HG02852 (cell line): ENCODE measurements around the gene YPEL5.
A peak's percentile ranks its signal among the peaks of the same experiment; 100 is the strongest.

Experiments used
- ATAC-seq: cut with Tn5 transposase; IDR thresholded peaks from one replicate; pipeline ENCODE4 v1.9.1; 2021; ENCODE audit warnings: mild to moderate bottlenecking, moderate library complexity; ENCODE audit not compliant: unreplicated experiment

Gene YPEL5

DNA sequence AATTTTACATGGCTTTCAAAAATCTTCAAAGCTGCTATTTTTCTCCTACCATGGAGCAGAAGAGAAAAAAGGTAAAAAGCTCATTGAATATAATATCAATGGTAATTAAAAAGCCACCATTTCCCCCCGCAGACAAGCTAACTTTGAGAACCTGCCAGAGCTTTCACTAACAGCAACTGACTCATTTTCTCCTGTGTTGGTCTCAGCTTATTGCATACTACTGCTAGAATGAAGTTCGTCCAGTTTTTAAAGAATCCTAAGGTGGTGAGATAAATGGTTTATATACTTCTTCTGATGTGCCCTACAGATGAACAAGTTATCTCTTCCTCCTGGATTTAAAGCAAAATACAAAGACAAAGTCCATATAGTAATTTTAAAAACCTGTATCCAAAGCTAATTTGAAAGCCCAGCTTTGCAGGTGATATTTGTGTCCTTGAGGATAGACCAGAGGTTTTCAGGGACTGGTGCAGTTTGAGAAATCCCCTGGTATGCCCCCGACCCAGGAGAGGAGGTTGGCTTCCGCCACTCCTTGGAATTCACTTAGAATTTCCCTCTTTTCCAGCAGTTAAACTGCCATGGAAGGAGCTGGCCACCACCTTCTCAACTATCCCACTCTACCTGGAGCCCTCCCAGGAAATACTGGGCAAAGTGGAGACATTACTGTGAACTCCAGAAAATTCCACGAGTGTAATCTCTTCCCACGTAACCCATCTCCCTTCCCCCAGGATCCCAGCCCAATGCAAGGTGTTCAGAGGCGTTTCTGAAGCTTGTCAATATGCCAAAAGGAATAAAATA, 17.5 kb downstream of the YPEL5 start:
- no peak for ATAC-seq

DNA sequence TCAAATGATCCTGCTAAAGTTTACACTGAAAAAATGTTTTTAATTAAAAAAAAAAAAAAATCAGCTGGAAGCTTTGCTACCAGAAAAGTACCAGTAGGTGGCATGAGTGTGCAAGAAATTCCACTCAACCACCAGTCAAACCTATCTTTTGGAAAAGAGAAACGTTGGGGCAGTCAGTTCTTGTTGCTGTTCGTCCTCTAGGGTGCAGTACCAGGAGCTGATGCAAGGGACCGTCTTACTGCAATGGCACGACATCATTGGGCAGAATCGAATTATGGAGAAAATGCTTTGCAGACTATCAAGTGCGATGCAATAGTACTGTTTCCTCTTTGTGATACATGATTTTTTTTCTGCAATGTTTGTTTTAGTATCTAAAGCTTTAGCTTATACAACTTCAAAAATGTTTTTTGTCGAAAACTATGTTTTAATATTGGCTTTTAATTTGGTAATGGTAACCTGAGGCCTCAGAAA, 18.3 kb downstream of the YPEL5 start:
- peak; percentile 83 for ATAC-seq

DNA sequence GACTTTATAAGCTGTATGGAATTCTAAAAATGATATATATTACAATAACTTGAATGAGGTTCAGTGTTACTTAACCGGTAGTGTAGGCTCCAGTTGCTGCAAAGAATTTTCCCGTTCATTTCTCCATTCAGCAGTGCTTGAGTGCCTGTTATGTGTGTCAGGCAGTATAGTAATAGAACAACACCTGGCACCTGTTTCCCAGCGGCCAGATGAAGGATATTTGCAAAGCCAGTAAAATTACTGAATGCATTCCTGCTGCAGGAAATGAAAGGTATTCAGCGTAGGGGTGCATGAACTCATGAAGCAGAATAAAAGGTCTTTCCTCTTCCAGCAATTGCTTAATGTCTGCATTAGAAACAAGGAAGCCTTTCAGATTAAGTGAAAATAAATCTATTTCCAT, 18.8 kb downstream of the YPEL5 start:
- ATAC-seq = no peak

DNA sequence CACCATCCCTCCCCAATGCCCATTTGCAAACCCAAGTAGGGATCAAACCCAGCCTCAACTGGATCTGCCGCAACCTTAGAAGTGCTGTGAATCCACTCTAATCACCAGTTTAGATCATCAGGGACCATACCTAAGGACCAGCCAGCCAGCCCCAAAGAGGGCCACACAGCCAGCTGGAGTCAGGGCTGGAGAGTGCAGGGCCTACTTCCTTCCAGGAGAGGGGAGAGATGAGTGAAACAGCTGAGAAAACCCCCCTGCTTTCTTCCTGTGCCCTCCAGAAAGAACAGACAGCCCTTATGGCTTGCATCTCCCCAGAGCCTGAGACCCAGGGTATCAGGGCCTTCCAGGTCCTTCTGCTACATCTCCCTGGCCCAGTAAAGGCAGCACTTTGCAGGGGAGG, 25.8 kb downstream of the YPEL5 start:
- ATAC-seq = no peak

DNA sequence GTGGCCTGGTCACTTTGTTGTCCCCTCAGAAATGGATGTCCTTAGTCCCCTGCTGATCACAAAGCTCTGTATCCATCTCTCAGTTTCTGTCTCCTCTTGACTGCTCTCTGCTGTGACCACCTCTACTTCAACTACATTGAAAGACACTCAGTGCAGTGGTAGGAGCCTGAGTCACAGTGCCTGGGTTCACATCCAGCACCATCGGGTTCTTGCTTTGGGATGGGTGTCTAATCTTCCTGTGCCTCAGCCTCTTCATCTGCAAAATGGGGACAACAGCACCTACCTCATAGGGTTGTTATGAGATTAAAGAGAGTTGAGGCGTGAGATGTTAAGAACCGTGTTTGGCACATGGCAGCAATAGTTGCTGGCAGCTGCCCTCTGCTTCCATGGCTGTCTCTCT, 30.6 kb downstream of the YPEL5 start:
- ATAC-seq = no peak

DNA sequence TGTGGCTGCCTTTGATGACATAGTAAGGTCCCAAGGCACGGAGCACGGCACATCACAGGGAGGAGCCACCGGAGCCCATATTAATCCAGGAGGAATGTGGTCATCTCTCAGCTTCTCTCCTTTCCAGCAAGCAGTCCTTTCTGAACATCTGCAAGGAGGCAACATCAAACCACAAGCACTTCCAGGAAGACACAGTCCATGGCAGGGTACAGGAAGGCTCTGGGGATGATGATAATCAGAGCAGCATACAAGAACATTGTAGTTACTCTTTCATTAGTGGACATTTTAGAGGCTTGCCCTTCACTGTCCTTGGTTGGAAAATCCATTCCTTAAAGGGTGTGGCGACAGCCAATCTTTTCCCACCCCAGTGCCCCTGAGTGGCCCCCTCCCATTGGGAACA, 31.1 kb downstream of the YPEL5 start:
- no peak for ATAC-seq

DNA sequence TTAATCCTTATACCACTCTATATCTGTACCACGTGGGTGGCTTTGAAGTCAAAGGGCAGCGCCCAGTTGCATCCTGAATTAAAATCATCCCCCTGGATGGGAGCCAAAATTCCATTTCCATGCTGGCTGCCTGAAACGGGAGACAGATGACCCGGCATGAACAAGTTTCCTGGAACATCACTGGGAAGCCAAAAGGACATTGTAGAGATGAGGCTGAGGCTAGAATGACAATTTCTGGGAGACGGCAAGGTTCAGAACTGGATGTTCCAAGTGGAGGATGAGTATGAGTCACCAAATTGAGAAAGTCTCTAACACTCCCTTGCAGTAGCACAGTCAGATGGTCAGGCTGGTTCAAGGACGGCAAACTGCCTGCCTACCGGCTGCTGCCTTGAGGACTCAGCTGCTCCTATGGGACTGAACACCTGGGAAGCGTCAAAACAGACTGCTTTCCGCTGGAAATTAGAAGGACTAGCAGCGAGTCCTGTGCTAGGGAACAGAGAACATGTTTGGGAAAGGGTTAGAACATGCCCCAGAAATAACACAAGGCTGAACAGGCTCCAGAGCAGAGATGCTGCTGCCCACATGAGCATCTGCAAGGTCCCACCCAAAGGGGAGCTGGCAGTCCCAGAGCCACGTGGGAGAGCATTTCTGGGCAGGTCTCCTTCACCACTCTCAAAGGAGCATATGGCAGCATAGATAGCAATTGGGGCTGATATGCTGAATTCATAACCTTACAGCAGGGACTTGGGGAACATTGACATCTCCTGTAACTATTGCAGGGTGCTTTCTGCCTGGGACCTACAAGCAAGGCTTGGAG, 32.0 kb downstream of the YPEL5 start:
- ATAC-seq = no peak

DNA sequence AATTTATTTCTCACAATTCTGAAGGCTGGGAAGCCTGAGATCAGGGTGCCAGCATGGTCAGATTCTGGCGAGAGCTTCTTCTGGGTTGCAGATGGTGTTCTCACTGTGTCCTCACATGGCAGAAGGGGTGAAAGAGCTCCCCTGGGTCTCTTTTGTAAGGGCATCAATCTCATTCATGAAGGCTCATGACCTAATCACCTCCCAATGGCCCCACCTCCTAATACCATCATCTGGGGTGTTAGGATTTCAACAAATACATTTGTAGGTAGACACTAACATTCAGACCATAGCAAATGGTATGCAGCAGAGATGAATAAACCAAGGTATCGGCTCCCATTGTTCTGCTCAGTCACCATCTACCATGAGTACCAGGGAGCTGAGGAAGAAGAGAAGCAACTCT, 32.7 kb downstream of the YPEL5 start:
- no peak for ATAC-seq

DNA sequence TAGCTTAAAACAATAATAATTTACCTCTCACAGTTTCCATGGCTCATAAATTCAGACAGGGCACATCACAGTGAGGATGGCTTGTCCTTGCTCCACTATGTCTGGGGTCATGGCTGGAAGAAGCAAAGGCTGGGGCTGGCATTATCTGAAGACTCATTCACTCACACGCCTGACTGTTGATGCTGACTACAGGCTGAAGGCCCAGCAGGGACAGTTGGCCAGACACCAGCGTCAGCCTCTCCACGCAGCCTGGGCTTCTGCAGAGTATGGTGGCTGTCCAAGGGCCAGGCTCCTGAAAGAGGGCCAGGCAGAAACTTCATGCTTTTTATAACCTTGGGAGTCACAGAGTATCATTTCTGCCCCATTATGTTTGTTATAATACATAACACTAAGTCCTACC, 33.4 kb downstream of the YPEL5 start:
- no peak for ATAC-seq

DNA sequence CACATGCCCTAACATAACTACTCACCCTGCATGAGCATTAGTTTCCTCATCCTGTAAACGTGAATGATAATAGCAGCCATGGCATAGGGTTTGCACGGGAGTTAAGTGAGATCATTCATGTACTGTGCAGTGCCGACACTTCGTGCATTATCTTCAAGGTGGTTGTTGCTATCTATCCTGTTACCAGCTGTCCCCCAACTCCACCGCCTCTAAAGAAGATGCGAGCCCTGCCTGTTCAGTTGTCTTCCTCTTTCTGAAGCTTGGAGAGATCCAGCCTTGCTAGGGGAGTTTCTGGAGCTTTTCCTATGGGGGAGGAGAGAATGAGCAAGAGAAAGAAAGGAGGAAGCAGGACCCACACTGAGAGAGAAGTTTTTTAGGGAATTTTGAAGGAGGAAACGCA, 34.4 kb downstream of the YPEL5 start:
- ATAC-seq = no peak

DNA sequence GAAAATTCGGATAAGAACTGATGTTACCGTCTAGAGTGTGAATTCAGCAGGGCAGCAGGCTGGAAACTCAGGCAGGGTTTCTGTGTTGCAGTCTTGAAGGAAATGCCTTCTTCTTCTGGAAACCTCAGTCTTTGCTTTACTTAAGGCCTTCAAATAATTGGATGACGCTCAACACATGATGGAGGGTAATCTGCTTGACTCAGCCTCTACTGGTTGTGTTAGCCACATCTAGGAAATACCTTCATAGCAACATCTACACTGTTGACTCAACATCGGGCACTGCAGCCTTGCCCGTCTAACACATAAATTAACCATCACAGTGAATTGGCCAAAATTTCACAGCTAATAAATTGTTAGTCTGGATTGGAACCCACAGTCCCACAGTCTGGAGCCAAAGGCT, 37.2 kb downstream of the YPEL5 start:
- no peak for ATAC-seq

DNA sequence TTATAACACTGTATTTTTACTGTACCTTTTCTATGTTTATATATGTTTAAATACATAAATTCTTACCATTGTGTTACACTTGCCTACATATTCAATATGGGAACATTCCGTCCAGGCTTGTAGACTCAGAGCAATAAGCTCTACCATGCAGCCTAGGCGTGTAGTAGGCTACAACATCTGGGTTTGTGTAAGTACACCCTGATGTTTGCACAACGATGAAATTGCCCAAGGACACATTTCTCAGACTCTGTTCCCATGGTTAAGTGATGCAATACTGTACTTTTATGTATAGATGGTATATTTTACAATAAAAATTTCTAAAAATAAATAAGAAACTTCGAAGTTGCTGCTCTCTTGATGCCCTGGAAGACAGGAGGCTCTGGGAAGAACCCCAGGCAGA, 38.4 kb downstream of the YPEL5 start:
- no peak for ATAC-seq

DNA sequence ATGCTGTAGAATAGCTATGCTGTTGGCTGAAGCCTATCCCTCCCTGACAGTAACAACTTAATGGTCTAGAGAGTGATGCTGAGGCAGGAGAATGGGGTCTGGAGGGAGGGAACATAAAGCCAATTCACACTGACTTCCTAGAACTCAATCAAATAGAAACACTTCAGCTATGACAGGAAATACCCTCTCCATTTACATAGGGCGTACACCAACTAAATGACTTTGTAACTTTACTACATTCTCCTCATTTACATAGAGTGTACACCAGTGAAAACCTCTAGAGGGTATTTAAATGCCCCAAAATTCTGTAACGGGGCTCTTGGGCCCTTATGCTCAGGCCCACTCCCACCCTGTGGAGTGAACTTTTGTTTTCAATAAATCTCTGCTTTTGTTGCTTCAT, 41.5 kb downstream of the YPEL5 start:
- ATAC-seq = no peak

DNA sequence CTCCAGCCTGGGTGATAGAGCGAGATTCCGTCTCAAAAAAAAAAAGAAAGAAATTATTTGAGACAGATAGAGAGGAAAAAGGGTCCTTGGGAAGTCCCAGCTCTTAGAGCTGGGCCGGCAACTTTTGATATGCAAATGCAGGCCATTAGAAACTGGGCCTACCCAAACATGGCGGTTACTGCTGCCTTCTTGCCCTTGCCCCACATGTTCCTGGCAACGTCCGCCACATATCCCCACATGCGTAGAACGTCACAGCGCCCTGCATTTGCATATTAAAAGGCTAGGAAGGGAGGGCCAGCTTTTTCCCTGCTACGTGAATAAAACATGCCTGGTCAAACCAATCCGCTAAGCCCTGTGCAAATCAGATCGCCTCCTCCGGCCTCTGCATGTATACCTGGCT, 43.8 kb downstream of the YPEL5 start:
- ATAC-seq = no peak

DNA sequence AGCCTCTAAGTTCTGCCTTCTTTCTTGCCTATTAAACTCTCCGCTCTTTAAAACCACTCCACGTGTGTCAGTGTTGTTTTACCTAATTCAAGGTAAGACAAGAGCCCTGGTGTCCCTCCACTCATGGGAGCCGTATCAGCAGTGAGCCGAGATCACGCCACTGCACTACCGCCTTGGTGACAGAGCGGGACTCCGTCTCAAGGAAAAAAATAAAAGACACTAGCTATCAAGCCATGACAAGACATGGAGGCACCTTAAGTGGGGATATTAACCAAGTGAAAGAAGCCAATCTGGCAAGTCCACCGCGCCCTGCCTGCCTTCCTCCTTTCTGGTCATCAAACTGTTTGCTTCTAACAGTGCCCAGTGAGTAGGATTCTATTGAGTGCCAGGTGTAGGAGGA, 44.3 kb downstream of the YPEL5 start:
- ATAC-seq = no peak

DNA sequence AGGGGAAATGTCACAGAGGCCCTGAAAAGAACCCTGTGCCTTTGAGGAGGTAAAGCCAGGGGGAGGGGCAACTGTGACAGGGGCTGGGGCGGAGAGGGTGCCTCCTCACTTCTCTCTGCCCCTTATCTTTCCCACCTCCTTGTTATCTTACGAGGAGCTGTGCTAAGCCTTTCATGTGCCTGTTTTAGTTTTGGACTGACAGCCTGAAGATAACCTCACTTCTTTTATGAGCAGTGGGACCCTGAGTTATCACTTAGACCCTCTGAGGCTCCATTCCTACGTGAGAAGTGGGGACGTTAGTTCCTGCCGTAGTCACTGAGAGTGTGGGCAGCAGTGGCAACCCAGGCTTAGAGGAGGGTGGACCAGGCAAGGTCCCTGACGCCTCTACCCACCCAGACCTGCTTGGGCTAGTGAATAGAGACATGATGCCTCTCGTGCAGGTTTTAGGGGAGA, 45.0 kb downstream of the YPEL5 start:
- ATAC-seq = no peak

DNA sequence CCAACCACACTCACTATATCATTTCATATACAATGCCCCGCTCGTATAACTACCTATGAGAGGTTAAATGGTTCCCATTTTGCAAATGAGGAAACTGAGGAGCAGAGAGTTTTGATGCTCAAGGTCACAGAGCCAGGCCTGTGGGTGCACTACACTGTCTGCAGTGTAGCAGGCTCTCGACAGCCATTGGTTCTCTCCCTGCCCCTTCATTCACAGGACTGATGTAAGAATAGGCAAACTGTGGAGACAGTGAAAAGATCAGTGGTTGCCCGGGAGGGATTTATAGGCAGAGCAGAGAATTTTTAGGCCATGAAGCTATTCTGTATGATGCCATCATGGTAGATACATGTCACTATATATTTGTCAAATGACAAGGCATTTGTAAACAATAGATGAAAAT, 45.5 kb downstream of the YPEL5 start:
- ATAC-seq = no peak

DNA sequence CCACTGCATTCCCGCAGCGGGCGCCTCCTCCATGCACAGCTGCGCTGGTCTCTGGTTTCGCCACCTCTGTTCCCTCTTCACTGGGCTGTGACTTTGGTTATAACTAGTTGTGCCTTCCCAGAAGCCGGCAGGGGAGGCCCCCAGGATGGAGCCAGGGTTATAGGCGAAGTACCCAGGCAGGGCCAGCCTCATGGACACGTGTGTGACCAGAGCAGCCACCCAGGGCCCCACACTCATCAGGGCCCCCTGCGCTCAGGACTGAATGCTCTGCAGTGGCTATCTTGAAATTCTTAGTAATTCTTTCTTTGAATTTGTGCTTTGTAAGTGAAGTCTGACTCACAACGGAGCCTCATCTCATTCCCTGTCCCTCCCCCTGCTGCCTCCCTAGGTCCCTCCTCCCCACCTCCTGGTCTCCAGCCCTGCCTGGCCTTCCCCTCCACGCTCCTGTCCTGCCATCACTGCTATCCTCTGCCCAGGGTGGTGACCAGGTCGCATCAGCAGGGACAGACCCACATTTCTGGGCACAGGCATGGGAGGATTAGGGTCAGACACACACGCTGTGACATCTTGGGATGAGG, 46.4 kb downstream of the YPEL5 start:
- ATAC-seq = no peak

DNA sequence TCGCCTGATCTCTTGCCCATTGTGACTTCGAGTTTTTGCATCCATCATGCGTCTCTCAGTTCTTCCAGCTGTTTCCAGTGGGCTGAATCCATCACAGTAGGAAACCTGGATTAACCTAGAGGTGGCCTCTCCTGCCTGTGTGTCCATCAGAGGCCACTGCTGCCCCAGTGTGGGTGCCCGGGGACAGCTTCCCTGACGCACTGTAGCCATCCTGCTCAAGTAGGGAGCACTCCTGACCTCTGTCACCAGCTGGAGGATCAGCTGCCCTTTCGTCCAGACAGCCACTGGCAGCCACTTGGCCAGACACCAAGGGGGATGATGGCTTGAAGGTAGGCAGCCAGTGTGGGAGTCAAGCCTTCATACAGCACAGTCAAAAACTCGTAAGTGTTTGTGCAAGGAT, 47.6 kb downstream of the YPEL5 start:
- ATAC-seq = no peak

DNA sequence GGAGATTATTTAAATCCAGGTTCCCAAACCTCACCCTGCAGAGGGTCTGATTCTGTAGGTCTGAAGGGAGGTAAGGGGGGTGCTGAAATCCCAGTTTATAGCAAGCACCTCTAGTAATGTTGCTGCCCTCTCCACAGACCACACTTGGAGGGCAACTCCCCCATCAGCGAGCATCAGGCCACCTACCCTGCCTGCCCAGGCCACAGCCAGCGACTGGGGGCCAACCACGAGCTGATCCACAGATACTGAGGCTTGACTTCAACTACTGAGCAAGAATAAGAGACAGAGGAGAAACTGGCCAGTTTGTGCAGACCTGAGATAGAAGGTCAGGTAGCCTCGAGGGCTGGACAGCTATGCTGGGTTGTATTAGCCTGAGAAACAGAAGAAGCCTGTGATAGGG, 48.2 kb downstream of the YPEL5 start:
- ATAC-seq = no peak

DNA sequence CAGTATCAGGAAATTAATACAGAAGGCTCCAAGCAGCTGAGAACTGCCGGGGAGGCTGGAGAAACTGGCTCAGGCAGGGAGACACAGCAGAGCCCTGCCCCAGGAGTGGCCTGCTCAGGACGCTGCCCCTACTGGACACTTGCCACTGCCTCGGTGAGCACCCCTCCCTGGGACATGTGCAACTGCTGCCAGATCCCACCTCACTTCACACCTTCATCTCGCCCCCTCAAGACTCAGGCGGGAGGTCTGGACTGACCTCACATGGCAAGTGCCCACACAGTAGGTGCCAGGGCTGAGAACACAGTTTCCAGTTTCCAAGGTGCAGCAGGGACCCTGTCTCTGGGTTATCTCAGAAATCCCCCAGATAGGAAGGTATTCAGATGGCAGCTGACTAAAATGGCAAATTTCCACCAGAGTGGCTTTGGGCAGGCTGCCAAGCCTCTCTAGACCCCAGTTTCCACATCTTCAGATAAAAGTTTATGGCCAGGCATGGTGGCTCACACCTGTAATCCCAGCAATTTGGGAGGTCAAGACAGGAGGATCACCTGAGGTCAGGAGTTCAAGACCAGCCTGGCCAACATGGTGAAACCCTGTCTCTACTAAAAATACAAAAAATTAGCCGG, 50.9 kb downstream of the YPEL5 start:
- ATAC-seq = no peak
